Endothelial cell (in vitro differentiated cells): ENCODE measurements around the gene LRPPRC. TPM values are rescaled to one million over a fixed set of nuclear protein-coding genes. Genes with fewer than 3 reads are reported as not detected.

ENCODE experiments used
- DNase-seq: peaks from one replicate; pipeline ENCODE4 v3.0.0; 2021; ENCODE audit warnings: low spot score
- H3K27ac Mint-ChIP-seq: one replicate; pipeline ENCODE4 v1.8.0; 2021; ENCODE audit warnings: mixed read lengths, inconsistent platforms; ENCODE audit not compliant: unreplicated experiment
- H3K27me3 Mint-ChIP-seq: one replicate; pipeline ENCODE4 v1.8.0; 2021; ENCODE audit warnings: mild to moderate bottlenecking, moderate library complexity, mixed read lengths, inconsistent platforms; ENCODE audit not compliant: unreplicated experiment
- H3K36me3 Mint-ChIP-seq: one replicate; pipeline ENCODE4 v1.8.0; 2021; ENCODE audit warnings: mild to moderate bottlenecking, low read depth, mixed read lengths, inconsistent platforms; ENCODE audit not compliant: unreplicated experiment
- H3K4me1 Mint-ChIP-seq: one replicate; pipeline ENCODE4 v1.8.0; 2021; ENCODE audit warnings: mild to moderate bottlenecking, mixed read lengths, inconsistent platforms; ENCODE audit not compliant: unreplicated experiment
- H3K4me3 Mint-ChIP-seq: one replicate; pipeline ENCODE4 v1.8.0; 2021; ENCODE audit warnings: mild to moderate bottlenecking, mixed read lengths, inconsistent platforms; ENCODE audit not compliant: unreplicated experiment
- H3K9me3 Mint-ChIP-seq: one replicate; pipeline ENCODE4 v1.8.0; 2021; ENCODE audit warnings: mixed read lengths, inconsistent platforms; ENCODE audit not compliant: unreplicated experiment
- total RNA-seq: library from RNA; stranded (reverse); fragmentation: NEBNext Ultra II Directional; extraction: Animal tissue kit (Norgen Biotek cat#: 25700); gene quantifications from one replicate; pipeline ENCODE4 v1.2.1, GENCODE V29; 2021; ENCODE audit not compliant: unreplicated experiment
- TF ChIP-seq, protein P1 (sequence below): fragments of 200-600 bp; sonication (generic); IDR thresholded peaks from one replicate; pipeline ENCODE4 v1.5.0; 2021; ENCODE audit warnings: antibody characterized with exemption; ENCODE audit not compliant: unreplicated experiment

LRPPRC gene
- total RNA-seq, 1 donor from 2014 or later, result 85.8 TPM

DNA sequence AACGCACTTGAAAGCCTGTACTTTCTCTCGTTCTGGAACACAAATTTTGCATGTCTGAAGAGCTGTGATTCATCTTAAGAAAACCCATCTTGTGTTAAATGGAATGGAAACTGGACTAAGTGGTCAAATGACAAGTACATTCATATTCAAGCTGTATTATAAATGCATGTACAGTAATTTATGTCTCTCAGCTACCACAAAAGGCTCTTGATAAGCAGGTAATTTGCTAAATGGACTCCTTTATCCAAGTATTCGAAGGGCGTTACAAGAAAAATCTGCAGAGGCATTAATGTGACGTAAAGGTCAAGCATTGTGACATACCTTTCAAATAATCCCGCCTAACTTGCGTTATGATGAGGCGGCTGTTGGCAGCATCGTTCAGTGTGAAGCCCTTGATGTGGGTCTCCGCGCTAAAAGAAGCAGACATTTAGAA is 90.4 kb downstream of the LRPPRC start:
- no peaks in the 10 kb centered on the region for H3K27me3 Mint-ChIP-seq
- no peak overlapping the region for H3K27ac Mint-ChIP-seq
- no peaks in the 10 kb centered on the region for H3K9me3 Mint-ChIP-seq
- no peak for DNase-seq
- no peak overlapping the region for H3K4me3 Mint-ChIP-seq
- no peaks in the 10 kb centered on the region for H3K4me1 Mint-ChIP-seq
- peaks cover 8% of the 10 kb centered on the region for H3K36me3 Mint-ChIP-seq
- TF ChIP-seq, protein P1, sequence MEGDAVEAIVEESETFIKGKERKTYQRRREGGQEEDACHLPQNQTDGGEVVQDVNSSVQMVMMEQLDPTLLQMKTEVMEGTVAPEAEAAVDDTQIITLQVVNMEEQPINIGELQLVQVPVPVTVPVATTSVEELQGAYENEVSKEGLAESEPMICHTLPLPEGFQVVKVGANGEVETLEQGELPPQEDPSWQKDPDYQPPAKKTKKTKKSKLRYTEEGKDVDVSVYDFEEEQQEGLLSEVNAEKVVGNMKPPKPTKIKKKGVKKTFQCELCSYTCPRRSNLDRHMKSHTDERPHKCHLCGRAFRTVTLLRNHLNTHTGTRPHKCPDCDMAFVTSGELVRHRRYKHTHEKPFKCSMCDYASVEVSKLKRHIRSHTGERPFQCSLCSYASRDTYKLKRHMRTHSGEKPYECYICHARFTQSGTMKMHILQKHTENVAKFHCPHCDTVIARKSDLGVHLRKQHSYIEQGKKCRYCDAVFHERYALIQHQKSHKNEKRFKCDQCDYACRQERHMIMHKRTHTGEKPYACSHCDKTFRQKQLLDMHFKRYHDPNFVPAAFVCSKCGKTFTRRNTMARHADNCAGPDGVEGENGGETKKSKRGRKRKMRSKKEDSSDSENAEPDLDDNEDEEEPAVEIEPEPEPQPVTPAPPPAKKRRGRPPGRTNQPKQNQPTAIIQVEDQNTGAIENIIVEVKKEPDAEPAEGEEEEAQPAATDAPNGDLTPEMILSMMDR, result no peak

DNA sequence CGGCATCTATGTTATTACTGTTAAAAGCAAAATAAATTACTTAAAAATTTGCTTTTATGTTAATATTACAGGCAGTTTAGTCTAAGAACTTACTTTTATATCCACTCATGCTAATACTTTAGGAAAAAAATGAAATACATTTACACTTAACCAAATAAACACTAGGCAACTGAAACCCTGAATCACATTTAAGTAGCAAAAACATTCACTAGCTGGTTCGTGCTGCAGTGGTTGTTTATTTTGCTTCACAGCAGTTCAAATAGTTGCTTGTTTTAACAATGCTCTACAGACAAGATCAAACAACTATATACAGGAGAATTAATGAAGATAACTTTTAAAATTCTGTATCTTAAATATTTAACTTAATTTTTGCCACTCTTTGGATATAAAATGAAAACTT is 96.2 kb downstream of the LRPPRC start:
- Mint-ChIP-seq H3K9me3 (no peaks in the 10 kb centered on the region), H3K27ac (no peak overlapping the region), H3K27me3 (no peaks in the 10 kb centered on the region), H3K4me1 (no peaks in the 10 kb centered on the region), H3K4me3 (no peak overlapping the region), H3K36me3 (no peaks in the 10 kb centered on the region)
- TF ChIP-seq, protein P1, result no peak
- DNase-seq, result no peak

DNA sequence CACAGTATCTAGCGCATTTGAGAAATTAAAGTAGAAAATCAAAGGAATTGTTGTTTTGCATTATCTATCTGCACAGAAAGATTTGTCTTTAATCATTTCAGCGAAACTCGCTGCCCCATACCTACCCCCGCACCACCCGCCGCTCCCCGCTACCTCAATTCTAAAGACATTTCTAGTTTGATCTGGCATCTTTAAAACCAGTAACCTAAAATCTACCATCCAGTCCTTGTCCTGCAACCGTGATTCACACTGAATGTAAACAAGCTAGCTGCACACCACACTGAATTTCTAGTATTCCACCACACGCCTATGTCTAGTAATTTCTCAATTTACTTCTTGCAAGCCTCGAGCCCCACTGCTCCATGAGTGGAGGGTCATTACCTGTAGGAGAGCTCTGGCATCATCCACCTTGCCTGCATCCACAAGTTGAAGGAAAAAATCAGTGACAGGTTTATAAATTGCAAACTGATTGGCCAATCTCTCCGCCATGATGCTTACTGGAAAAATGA is 96.9 kb downstream of the LRPPRC start:
- TF ChIP-seq, protein P1, result no peak

DNA sequence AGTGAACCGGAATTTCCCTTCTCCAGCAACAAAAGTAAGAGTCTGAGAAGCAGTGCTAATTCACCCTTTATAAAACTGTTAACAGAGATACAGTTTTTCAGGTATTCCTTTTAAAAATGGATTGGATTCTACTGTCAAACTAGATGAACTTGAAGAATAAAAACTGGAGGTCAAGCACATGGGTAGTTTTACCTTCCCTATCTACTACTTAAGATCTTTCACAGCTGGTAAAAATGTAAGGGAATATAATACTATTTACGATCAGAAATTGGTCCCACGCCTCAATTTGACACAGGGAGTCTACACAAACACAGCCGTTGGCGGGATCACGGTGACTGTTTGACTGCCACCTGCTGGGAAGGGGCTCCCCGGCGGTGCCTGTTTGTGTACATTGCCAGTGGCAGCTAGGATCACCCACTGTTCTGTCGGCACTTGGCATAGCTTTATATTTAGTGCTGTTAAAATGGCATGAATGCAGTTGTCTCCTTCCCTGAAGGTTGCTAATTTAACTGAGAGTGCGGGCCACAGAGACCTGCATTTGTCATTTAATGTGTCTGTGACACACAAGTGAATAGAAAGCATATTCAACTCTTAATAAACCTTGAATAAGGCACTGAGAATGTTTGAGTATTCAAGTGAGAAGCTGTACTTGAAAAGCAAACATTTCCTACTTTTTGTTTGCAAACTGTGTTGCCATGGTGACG is 97.5 kb downstream of the LRPPRC start:
- Mint-ChIP-seq H3K36me3 (peaks cover under 1% of the 10 kb centered on the region), H3K4me1 (no peaks in the 10 kb centered on the region), H3K27me3 (no peaks in the 10 kb centered on the region), H3K4me3 (no peak overlapping the region), H3K27ac (peak overlapping the region; percentile 24), H3K9me3 (no peaks in the 10 kb centered on the region)
- peak; percentile 39 for DNase-seq
- TF ChIP-seq, protein P1, result no peak

More for the DNA sequence above, 96.9 kb downstream of the LRPPRC start:
- no peak overlapping the region for H3K4me3 Mint-ChIP-seq
- peak overlapping the region; percentile 24 for H3K27ac Mint-ChIP-seq
- H3K4me1 Mint-ChIP-seq, result no peaks in the 10 kb centered on the region
- DNase-seq, result no peak
- H3K9me3 Mint-ChIP-seq, result no peaks in the 10 kb centered on the region
- no peaks in the 10 kb centered on the region for H3K36me3 Mint-ChIP-seq
- no peaks in the 10 kb centered on the region for H3K27me3 Mint-ChIP-seq

DNA sequence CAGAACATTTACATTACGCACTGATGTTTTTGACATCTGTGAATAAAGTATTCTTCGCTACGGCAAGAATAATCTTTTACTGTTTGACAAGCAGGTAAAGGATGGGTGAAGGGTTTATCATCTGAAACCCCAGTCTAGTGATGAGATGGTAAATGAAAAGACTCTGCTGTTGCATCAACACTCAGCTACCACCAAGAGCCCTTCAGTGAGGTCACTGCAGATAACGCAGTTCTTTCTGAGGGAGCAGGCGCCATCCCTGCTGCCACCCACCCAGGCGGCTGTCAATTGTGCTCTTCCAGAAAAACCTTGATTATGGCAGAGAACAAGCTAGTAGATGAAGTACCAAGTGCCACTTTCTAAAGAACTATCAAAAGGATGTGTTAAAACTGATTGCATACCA is 98.3 kb downstream of the LRPPRC start:
- H3K27ac Mint-ChIP-seq, result no peak overlapping the region
- no peak for DNase-seq
- no peak overlapping the region for H3K4me3 Mint-ChIP-seq
- peaks cover 8% of the 10 kb centered on the region for H3K36me3 Mint-ChIP-seq
- H3K9me3 Mint-ChIP-seq, result no peaks in the 10 kb centered on the region
- TF ChIP-seq, protein P1, result no peak
- H3K27me3 Mint-ChIP-seq, result no peaks in the 10 kb centered on the region
- no peaks in the 10 kb centered on the region for H3K4me1 Mint-ChIP-seq
